Activated naive CD4-positive, alpha-beta T cell treated with anti-CD3 and anti-CD28 coated beads, Interleukin-2, amount 10 ng/mL, durations not matched to agents 7 days and 5 days (primary cell): ENCODE results near the gene CCDC88C.

Experiments
- CTCF ChIA-PET: fragments of 350-600 bp; sonication (Branson Sonifier 250); formaldehyde crosslinking; loops from one replicate; lab custom pipeline; 2021; ENCODE audit warnings: antibody characterized with exemption; lab: Charles Lee
- DNase-seq: peaks from one replicate; pipeline ENCODE4 v3.0.0-alpha.2; 2020
- H3K27ac Mint-ChIP-seq: one replicate; pipeline ENCODE4 v1.8.0; 2021; ENCODE audit warnings: mild to moderate bottlenecking, moderate library complexity, mixed read lengths
- H3K27me3 Mint-ChIP-seq: one replicate; pipeline ENCODE4 v1.8.0; 2021; ENCODE audit warnings: mild to moderate bottlenecking, mixed read lengths
- H3K36me3 Mint-ChIP-seq: one replicate; pipeline ENCODE4 v1.8.0; 2021; ENCODE audit warnings: mixed read lengths
- H3K4me1 Mint-ChIP-seq: one replicate; pipeline ENCODE4 v1.8.0; 2021; ENCODE audit warnings: mixed read lengths
- H3K4me3 Mint-ChIP-seq: one replicate; pipeline ENCODE4 v1.8.0; 2021; ENCODE audit warnings: mild to moderate bottlenecking, moderate library complexity, mixed read lengths
- H3K9me3 Mint-ChIP-seq: one replicate; pipeline ENCODE4 v1.8.0; 2021; ENCODE audit warnings: mixed read lengths

CCDC88C gene

DNA sequence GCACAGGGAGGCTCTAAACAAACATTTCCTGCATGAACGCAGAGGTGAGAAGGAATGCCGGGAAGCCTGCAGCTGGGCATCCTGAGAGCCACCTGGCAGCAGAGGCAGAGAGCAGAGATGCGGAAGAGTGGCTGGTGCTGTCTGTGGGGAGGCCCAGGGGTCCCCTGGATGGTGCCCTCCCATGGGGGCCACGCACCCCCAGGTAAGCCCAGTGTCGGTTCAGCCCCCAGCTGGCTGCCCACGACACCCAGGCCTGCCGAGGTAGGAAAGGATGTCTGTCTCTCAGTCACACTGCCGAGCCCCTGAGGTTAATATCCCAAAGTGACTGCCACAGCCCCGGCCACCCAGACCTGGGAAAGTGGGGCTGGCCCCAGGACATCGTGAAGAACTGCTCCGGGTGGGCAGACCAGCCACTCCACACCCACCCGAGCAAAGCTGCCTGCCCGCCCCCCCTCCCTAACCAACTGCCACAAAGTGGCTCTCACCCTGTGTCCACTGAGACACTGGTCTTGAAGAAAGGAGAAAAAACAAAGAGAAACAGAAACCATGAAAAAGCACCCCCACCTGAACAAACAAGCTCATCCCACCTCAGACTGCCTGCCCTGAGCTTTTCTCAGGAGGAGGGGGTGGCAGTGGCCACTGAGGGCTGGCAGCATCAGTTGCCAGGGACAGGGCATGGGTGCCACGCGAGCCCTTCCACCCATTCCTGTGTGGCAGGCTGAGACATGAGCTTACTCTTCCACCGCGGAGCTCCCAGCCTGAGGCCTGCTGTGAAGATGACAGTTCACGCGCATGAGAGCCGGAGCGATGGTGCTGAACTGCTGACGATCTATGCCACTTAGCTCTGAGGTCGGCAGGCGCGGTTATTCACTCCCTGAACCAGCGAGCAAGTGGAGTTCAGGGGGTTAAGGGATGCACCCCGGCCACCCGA lies 40.8 kb downstream of the CCDC88C start:
- no peak overlapping the region for H3K4me3 Mint-ChIP-seq
- no peaks in the 10 kb centered on the region for H3K9me3 Mint-ChIP-seq
- DNase-seq = no peak
- peak overlapping the region; percentile 81 for H3K27ac Mint-ChIP-seq
- H3K4me1 Mint-ChIP-seq = peaks cover 100% of the 10 kb centered on the region
- CTCF ChIA-PET = interaction anchor here (0.6 to 8.4 kb wide), 5 partner anchors 20 to 616 kb away, joined by 3 to 40 read pairs (median 3); no protein-coding TSS in a partner anchor
- peaks cover 53% of the 10 kb centered on the region for H3K36me3 Mint-ChIP-seq
- H3K27me3 Mint-ChIP-seq = no peaks in the 10 kb centered on the region

DNA sequence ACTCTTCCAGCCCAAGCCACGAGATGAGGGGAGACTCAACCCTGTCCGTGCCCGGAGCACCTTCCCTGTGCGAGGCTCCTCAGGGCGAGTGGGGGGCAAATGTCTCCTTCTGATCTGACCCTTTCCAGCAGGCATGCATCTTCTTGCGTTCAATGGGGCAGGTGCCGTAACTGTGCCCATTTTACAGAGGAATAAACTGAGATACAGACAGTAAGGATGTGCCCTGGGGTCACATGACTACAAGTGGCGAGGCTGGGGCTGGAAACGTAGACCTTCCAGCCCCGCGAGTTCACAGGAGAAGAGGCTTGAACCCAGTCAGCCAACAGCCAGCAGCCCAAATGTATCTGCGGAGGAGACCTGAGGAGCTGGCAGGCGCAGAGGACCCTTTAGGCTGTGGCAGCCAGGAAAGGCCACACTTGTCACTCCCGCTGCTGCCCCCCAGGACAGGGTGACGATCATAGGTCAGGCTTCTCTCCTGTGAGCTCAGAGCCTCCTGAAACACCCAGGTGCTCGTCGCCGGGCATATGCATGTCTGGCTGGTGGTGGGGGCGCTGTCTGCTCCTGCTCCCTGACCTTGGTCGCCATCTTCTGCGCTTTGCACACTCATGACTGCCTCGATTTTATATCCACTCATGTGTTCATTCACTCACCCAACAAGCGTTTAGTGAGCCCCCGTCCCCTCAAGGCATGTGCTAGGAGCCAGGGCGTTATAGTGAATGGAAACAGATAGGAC lies 41.7 kb downstream of the CCDC88C start:
- peaks cover 48% of the 10 kb centered on the region for H3K36me3 Mint-ChIP-seq
- no peaks in the 10 kb centered on the region for H3K27me3 Mint-ChIP-seq
- peak overlapping the region; percentile 72 for H3K4me3 Mint-ChIP-seq
- no peaks in the 10 kb centered on the region for H3K9me3 Mint-ChIP-seq
- no peak for DNase-seq
- CTCF ChIA-PET = interaction anchor here (1.0 to 8.4 kb wide), 4 partner anchors 18 to 53 kb away, joined by 3 to 40 read pairs (median 9); no protein-coding TSS in a partner anchor
- H3K27ac Mint-ChIP-seq = peak overlapping the region; percentile 95
- peaks cover 100% of the 10 kb centered on the region for H3K4me1 Mint-ChIP-seq

DNA sequence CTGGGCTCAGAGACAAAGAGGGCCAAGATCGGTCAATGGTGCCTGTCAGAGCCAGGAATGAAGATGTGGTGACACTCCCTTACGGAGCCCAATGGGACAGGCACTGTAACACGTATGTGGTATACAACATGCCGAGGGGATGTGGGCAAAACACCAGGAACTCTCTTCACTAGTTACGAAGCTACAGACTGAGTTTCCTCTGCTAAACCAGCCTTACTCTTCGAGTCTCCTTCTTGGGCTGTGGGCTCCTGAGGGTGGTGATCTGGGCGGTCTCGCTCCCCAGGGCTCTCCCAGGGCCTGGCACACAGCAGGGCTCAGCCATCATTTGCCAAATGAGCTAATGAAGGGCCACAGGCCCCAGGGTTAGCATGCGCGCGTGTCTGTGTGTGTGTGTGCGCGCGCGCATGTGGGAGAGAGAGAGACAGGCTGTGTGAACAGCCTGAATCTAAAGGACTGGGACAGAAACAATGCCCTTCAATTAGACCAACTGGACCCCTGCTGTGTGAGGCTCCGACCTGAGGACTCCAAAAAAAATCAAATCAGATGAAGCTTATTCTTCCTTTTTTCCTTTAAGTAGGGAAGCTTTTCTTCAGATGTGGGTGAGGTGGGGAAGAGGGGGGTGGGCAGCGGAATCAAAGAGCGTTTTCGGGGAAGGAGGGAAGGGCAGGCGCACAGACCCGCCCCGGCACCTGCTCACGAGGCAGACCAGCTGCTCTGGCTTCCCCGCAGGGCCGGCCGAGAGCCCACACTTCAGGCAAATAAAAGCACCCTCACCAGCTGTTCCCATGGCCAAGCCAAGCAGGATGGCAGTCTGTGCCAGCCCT lies 42.5 kb downstream of the CCDC88C start:
- CTCF ChIA-PET = interaction anchor here (1.0 to 8.4 kb wide), 8 partner anchors 17 to 52 kb away, joined by 3 to 40 read pairs (median 4); no protein-coding TSS in a partner anchor
- peaks cover 47% of the 10 kb centered on the region for H3K36me3 Mint-ChIP-seq
- peak overlapping the region; percentile 95 for H3K27ac Mint-ChIP-seq
- H3K4me1 Mint-ChIP-seq = peaks cover 100% of the 10 kb centered on the region
- DNase-seq = peak; percentile 53
- H3K4me3 Mint-ChIP-seq = peak overlapping the region; percentile 72
- no peaks in the 10 kb centered on the region for H3K9me3 Mint-ChIP-seq
- H3K27me3 Mint-ChIP-seq = no peaks in the 10 kb centered on the region

DNA sequence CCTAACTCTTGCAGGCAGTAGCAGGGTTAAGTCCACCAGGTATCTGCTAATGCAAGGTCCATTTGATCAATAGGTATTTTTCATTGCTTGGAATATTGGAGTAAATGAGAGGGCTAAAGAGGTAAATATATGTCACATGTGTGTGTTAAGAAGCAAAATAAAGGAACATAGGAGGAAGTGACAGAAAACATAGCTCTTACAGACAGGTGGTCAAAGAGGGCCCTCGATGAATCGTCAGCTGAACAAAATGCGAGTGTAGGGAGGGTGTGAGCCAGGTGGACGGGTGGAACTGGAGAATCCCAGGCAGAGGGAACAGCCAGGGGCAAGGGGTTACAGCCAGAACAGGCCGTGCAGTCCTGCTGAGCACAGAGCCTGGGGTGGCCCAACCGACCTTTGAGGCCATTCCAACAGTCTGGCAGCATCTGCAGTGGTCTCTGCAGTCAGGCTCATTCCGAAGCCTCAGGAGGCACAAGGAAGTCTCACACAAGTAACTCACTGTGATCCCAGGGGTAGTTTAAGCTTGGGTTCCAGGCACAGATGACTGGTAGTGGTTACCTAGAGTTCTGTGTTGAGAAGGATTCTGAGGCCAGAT lies 43.2 kb downstream of the CCDC88C start:
- Mint-ChIP-seq H3K27ac (peak overlapping the region; percentile 95), H3K4me3 (peak overlapping the region; percentile 72), H3K27me3 (no peaks in the 10 kb centered on the region), H3K4me1 (peaks cover 100% of the 10 kb centered on the region), H3K9me3 (no peaks in the 10 kb centered on the region), H3K36me3 (peaks cover 45% of the 10 kb centered on the region)
- DNase-seq = no peak
- CTCF ChIA-PET = interaction anchor here (1.0 to 8.4 kb wide), 8 partner anchors 17 to 51 kb away, joined by 3 to 40 read pairs (median 4); no protein-coding TSS in a partner anchor

DNA sequence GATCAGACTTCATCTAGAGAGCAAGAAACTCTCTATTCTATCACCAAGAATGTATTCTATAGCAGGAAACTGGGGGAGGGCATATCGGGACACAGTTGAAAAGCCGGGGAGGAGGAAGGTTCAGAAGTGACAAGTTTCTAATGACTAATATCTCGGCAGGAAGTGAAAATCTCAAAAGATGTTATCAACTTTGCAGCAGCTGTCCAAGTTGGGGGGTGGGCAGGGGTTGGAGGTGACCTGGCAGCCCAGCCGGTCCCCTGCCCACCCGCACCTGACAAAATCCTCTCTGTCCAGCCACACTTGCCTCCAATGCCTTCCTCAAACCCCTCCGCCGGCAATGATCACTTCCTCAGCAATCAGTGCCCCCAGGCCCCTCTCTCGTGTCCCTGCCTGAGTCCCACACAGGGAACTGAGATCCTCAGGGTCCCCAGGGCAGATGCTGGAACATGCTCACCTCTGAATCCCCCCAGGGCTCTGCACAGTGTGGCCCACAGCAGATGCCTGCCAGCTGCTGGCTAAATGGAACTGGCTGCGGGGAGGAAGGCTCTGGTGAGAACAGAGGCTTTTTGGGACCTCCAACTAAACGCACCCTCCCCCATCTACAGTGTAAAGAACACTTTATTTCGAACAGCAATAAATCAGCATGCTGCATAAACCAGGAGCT lies 43.9 kb downstream of the CCDC88C start:
- peaks cover 47% of the 10 kb centered on the region for H3K36me3 Mint-ChIP-seq
- H3K9me3 Mint-ChIP-seq = no peaks in the 10 kb centered on the region
- H3K4me1 Mint-ChIP-seq = peaks cover 100% of the 10 kb centered on the region
- peak overlapping the region; percentile 95 for H3K27ac Mint-ChIP-seq
- DNase-seq = peak; percentile 71
- CTCF ChIA-PET = interaction anchor here (1.0 to 8.4 kb wide), 8 partner anchors 18 to 50 kb away, joined by 3 to 40 read pairs (median 4); no protein-coding TSS in a partner anchor
- H3K4me3 Mint-ChIP-seq = peak overlapping the region; percentile 72
- no peaks in the 10 kb centered on the region for H3K27me3 Mint-ChIP-seq

DNA sequence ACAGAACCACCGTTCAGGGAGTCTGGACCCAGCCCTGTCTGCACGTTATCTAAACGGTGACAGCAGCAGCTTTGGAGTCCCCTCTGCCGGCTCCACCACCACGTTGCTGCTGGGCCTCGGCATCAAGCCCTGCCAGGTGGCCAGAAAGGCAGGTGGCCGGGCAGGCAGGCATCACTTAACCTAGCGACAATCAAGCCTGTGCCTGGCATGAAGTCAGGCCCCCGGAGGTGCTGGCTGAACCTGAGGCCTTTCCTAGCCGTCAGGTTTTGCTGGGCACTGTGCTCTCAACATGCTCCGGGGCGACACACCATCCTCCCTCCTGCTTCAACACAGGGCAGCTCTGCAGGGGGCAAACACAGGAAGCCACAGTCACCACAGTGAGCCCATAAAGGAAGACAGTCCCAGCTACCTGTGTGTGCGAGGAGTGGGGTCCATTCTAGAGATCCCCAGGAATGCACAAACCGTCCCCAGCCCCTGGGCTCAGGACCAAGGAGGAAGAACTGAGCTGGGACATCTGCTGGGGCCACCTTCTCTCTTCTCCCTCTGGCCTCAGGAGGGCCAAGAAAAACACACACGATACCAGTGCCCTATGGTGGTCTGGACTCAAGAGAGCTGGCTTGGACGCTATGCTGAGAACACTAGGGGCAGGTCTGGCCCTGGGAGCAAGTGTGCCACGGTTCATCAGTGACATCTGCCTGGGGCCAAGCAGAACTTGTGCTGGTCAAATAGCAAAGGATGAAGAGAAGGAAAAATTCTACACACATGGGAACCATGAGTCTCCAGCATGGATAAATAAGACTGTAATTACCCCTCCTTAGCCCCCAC lies 44.7 kb downstream of the CCDC88C start:
- Mint-ChIP-seq H3K4me3 (peak overlapping the region; percentile 72), H3K4me1 (peaks cover 100% of the 10 kb centered on the region), H3K27me3 (no peaks in the 10 kb centered on the region), H3K36me3 (peaks cover 46% of the 10 kb centered on the region), H3K27ac (peak overlapping the region; percentile 95), H3K9me3 (no peaks in the 10 kb centered on the region)
- DNase-seq = peak; percentile 60
- CTCF ChIA-PET = interaction anchor here (0.8 to 8.4 kb wide), 8 partner anchors 12 to 49 kb away, joined by 3 to 40 read pairs (median 4); partner anchors contain the start of gene CCDC88C

DNA sequence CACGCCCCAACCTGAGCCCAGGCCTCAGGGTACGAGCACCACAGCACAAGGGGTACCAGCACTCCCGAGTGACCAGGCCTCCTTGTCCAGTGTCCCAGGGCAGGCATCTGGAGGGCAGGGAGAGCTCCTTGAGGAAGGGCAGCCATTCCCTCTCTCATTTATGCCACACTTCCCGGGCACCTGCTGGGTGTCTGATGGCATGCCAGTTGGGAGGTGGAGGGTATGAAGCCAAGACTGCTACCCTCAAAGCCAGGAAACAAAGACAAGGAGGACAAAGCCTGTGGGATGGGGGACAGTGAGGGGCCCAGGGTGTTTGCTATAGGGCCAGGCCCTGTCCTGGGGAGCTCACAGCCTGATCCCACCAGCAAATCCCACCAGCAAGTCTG lies 45.6 kb downstream of the CCDC88C start:
- DNase-seq = no peak
- Mint-ChIP-seq H3K9me3 (no peaks in the 10 kb centered on the region), H3K27me3 (no peaks in the 10 kb centered on the region), H3K36me3 (peaks cover 41% of the 10 kb centered on the region), H3K4me3 (peak overlapping the region; percentile 61), H3K27ac (peak overlapping the region; percentile 95), H3K4me1 (peaks cover 100% of the 10 kb centered on the region)
- CTCF ChIA-PET = interaction anchor here (1.0 to 8.4 kb wide), 5 partner anchors 11 to 48 kb away, joined by 3 to 40 read pairs (median 3); partner anchors contain the start of gene CCDC88C

DNA sequence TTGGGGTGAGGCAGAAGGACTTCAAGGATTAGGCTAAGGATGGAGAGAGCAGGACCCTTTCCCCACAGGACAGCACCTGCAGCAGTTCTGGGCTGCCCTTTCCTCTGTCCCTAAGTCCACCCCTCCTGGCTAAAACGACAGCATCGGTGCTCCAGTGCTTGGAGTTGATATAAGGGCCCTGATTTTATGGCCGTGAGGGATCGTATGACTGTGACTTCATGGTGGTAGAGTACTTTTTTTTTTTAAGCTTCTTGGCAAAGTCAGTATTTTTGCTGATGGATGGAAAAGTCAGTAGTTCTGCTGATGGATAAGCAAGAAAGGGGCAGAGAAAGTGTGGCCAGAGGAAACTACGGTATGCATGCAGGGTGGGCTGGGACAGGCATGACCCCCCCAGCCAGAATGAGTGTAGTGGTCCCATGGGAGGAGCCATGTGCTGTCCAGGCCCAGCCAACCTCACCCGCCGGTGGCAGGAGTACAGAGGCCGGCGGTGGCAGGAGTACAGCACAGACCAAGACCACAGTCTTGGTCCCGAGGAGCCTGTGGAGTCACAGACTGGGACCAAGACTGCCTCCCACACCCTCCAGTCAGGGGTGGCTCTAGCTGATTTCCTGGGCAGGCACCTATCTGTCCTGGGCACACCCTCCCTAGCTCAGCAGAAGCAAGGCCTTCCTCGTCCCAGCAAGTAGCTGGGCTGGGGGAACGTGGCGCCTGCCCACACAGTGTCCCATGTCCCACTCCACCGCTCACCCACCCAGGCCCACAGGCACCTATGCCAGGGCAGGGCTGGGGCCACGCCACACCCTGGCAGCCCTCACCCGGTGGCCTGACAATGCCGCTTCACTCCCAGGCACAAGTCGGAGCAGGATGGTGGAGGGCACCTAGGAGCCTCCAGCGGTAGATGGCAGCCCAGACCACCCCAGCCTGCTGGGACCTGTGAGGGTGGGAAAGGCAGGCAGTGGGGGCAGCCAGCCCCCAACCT lies 46.3 kb downstream of the CCDC88C start:
- H3K36me3 Mint-ChIP-seq = peaks cover 37% of the 10 kb centered on the region
- DNase-seq = no peak
- H3K9me3 Mint-ChIP-seq = no peaks in the 10 kb centered on the region
- H3K4me3 Mint-ChIP-seq = peak overlapping the region; percentile 11
- H3K4me1 Mint-ChIP-seq = peaks cover 99% of the 10 kb centered on the region
- no peaks in the 10 kb centered on the region for H3K27me3 Mint-ChIP-seq
- peak overlapping the region; percentile 82 for H3K27ac Mint-ChIP-seq
- CTCF ChIA-PET = interaction anchor here (1.0 to 8.4 kb wide), 3 partner anchors 16 to 48 kb away, joined by 3 to 40 read pairs (median 11); partner anchors contain the start of gene CCDC88C

DNA sequence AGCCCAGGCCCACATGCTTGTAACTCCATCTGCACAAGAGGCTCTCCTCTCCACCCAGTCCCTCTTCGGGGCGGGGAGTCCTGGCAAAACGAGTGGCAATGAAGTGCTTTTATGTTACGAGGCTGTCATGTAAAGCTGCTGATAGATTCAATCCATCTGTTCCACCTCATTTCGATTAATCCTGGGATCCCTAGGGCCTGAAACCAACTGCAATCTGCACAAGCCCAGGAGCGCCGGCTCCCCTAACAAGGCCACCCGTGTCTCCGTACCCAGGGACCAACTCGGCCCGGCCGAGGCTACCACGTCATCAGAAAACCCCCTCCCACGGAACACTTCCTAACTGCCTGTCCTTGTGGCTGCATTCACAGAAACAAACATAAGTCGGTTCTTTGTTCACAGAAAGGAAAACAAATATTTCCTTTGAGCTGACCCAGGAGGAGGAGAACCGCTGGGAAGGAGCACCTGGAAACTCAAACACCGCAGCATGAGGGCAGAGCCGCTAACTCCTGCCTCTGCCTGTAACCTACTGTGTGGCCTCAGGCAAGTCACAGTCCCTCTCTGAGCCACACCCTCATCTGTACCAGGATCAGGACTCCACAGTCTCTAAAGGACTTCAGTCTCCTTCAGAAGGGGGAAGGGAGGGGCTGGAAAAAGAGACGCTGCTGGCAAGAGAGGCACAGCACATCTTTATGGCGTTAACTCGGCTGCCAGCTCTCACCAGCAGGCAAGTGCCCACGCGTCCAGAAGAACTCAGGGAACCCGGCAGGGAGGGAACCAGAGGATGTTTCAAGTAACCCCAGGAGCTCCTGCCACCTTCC lies 47.8 kb downstream of the CCDC88C start:
- Mint-ChIP-seq H3K4me1 (peaks cover 98% of the 10 kb centered on the region), H3K27me3 (no peaks in the 10 kb centered on the region), H3K27ac (peak overlapping the region; percentile 74), H3K36me3 (peaks cover 28% of the 10 kb centered on the region), H3K4me3 (peak overlapping the region; percentile 5), H3K9me3 (no peaks in the 10 kb centered on the region)
- no peak for DNase-seq
- CTCF ChIA-PET = interaction anchor here (1.1 to 8.4 kb wide), 5 partner anchors 15 to 46 kb away, joined by 3 to 40 read pairs (median 6); no protein-coding TSS in a partner anchor

DNA sequence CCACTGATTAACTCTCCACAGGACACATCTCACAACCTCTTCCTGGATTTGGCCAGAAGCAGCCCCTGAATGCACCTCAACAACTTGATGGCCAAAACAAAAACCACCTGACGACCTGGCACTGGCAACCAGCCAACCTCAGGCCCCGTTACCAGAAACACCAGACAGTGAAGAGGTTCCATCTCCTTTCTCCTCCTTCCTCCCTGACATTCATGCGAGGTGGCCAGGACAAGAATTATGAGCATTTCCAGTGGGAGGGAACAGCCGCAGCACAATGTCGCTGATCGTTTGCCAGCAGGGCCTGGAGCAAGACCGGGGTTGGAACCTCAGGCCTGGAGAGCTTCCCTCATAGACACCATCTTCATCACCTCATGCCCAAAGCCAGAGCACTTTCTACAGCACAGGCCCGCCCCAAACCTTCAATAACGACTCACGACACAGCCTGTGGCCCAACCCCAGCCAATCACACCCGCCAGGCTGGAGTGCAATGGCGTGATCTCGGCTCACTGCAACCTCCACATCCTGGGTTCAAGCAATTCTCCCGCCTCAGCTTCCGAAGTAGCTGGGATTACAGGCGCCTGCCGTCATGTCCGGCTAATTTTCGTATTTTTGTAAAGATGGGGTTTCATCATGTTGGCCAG lies 48.7 kb downstream of the CCDC88C start:
- H3K4me3 Mint-ChIP-seq = no peak overlapping the region
- no peak overlapping the region for H3K27ac Mint-ChIP-seq
- H3K36me3 Mint-ChIP-seq = peaks cover 22% of the 10 kb centered on the region

More for the DNA sequence above, 48.7 kb downstream of the CCDC88C start:
- no peaks in the 10 kb centered on the region for H3K27me3 Mint-ChIP-seq
- CTCF ChIA-PET = interaction anchor here (1.7 to 8.4 kb wide), 3 partner anchors 14 to 45 kb away, joined by 6 to 40 read pairs (median 12); no protein-coding TSS in a partner anchor
- no peak for DNase-seq
- no peaks in the 10 kb centered on the region for H3K9me3 Mint-ChIP-seq
- peaks cover 96% of the 10 kb centered on the region for H3K4me1 Mint-ChIP-seq
